ENCODE measurements around the gene SH3GL3.

Gene SH3GL3

GRCh38 chr15:83446904-83447709, at the start of gene SH3GL3:
SH3GL3 (plus strand) TSS chr15:83447341; CDS start chr15:83447534, 193 bp downstream.
- no peaks in the 10 kb centered on the region for H3K27me3 ChIP-seq (ENCODE audit: insufficient read depth, low read length, poor library complexity, severe bottlenecking)
- H3K36me3 ChIP-seq (ENCODE audit: insufficient read depth, low read length) = no peaks in the 10 kb centered on the region
- no peaks in the 10 kb centered on the region for H3K79me2 ChIP-seq (ENCODE audit: insufficient read depth, low read length)
- H3K9me3 ChIP-seq (ENCODE audit: insufficient read depth, low read depth, low read length) = no peaks in the 10 kb centered on the region
- no peaks in the 10 kb centered on the region for H3K9me2 ChIP-seq (replicated peaks; ENCODE audit: low read depth, low read length)
- H3K4me1 ChIP-seq (ENCODE audit: insufficient read depth, low read length, poor library complexity, severe bottlenecking) = no peaks in the 10 kb centered on the region
- no peak for TF ChIP-seq CTCF (conservative IDR thresholded peaks at IDR 0.05; ENCODE audit: low read length)
- TF ChIP-seq EZH2phosphoT487 (IDR thresholded peaks at IDR 0.05; ENCODE audit: borderline replicate concordance) = no peak
- H3K4me2 ChIP-seq (ENCODE audit: low read depth, low read length, poor library complexity, severe bottlenecking) = no peak within 1 kb of the TSS
- H3K9ac ChIP-seq (ENCODE audit: low read depth, low read length, poor library complexity, severe bottlenecking) = no peak within 1 kb of the TSS
- H3K4me3 ChIP-seq (ENCODE audit: low read length, poor library complexity, severe bottlenecking) = no peak within 1 kb of the TSS
- no peak within 1 kb of the TSS for H2AFZ ChIP-seq (ENCODE audit: low read length)
- H3F3A ChIP-seq (ENCODE audit: low read depth) = no peaks in the 10 kb centered on the region
- no peaks in the 10 kb centered on the region for H4K20me1 ChIP-seq (ENCODE audit: insufficient read depth, low read length, poor library complexity, severe bottlenecking)

- H4K20me1 ChIP-seq (ENCODE audit: insufficient read depth, low read length, poor library complexity, severe bottlenecking) = no peaks in the 10 kb centered on the region
- no peaks in the 10 kb centered on the region for H3F3A ChIP-seq (ENCODE audit: low read depth)
- no peaks in the 10 kb centered on the region for H3K27me3 ChIP-seq (ENCODE audit: insufficient read depth, low read length, poor library complexity, severe bottlenecking)
- H3K9me2 ChIP-seq (replicated peaks; ENCODE audit: low read depth, low read length) = no peaks in the 10 kb centered on the region
- H3K79me2 ChIP-seq (ENCODE audit: insufficient read depth, low read length) = no peaks in the 10 kb centered on the region
- H3K4me3 ChIP-seq (ENCODE audit: low read length, poor library complexity, severe bottlenecking) = no peak overlapping the region
- no peaks in the 10 kb centered on the region for H3K36me3 ChIP-seq (ENCODE audit: insufficient read depth, low read length)
- no peak overlapping the region for H3K4me2 ChIP-seq (ENCODE audit: low read depth, low read length, poor library complexity, severe bottlenecking)
- H3K4me1 ChIP-seq (ENCODE audit: insufficient read depth, low read length, poor library complexity, severe bottlenecking) = no peaks in the 10 kb centered on the region
- no peak overlapping the region for H3K9ac ChIP-seq (ENCODE audit: low read depth, low read length, poor library complexity, severe bottlenecking)
- H3K9me3 ChIP-seq (ENCODE audit: insufficient read depth, low read depth, low read length) = no peaks in the 10 kb centered on the region
- TF ChIP-seq EZH2phosphoT487 (IDR thresholded peaks at IDR 0.05; ENCODE audit: borderline replicate concordance) (no peak), CTCF (conservative IDR thresholded peaks at IDR 0.05; ENCODE audit: low read length) (no peak)
- no peak overlapping the region for H2AFZ ChIP-seq (ENCODE audit: low read length)
Measured at GRCh38 chr15:83398626-83399025, 48.5 kb upstream of the SH3GL3 start.

GRCh38 chr15:83404121-83404520, 43.0 kb upstream of the SH3GL3 start:
- no peaks in the 10 kb centered on the region for H3K27me3 ChIP-seq (ENCODE audit: insufficient read depth, low read length, poor library complexity, severe bottlenecking)
- no peak overlapping the region for H3K9ac ChIP-seq (ENCODE audit: low read depth, low read length, poor library complexity, severe bottlenecking)
- H3K4me1 ChIP-seq (ENCODE audit: insufficient read depth, low read length, poor library complexity, severe bottlenecking) = no peaks in the 10 kb centered on the region
- no peak overlapping the region for H3K4me3 ChIP-seq (ENCODE audit: low read length, poor library complexity, severe bottlenecking)
- TF ChIP-seq EZH2phosphoT487 (IDR thresholded peaks at IDR 0.05; ENCODE audit: borderline replicate concordance) = no peak
- no peak for TF ChIP-seq CTCF (conservative IDR thresholded peaks at IDR 0.05; ENCODE audit: low read length)
- no peaks in the 10 kb centered on the region for H3K79me2 ChIP-seq (ENCODE audit: insufficient read depth, low read length)
- H3K4me2 ChIP-seq (ENCODE audit: low read depth, low read length, poor library complexity, severe bottlenecking) = no peak overlapping the region
- H3K9me3 ChIP-seq (ENCODE audit: insufficient read depth, low read depth, low read length) = no peaks in the 10 kb centered on the region
- no peaks in the 10 kb centered on the region for H3K36me3 ChIP-seq (ENCODE audit: insufficient read depth, low read length)
- H4K20me1 ChIP-seq (ENCODE audit: insufficient read depth, low read length, poor library complexity, severe bottlenecking) = no peaks in the 10 kb centered on the region
- no peaks in the 10 kb centered on the region for H3F3A ChIP-seq (ENCODE audit: low read depth)
- H2AFZ ChIP-seq (ENCODE audit: low read length) = no peak overlapping the region
- H3K9me2 ChIP-seq (replicated peaks; ENCODE audit: low read depth, low read length) = no peaks in the 10 kb centered on the region

Measured in Loucy (cell line).